SK-N-MC (cell line): ENCODE data around the gene HERC4.

Experiments used
- EZH2 ChIP-seq: fragments of 200-600 bp; sonication (generic); IDR thresholded peaks from one replicate; pipeline ENCODE4 v1.6.1; 2017; ENCODE audit warnings: antibody characterized with exemption
- FOXP2 ChIP-seq: optimal IDR thresholded peaks from 2 replicates; pipeline ENCODE3; 2011; ENCODE audit warnings: mild to moderate bottlenecking, moderate library complexity; ENCODE audit not compliant: insufficient read depth; ENCODE audit errors: extremely low read length, control extremely low read depth
- POLR2AphosphoS5 ChIP-seq: IDR thresholded peaks from 2 replicates; pipeline ENCODE4 v1.6.1; 2012; ENCODE audit warnings: mild to moderate bottlenecking, low read depth, low read length, borderline replicate concordance

- TF ChIP-seq EZH2 = no peak
- TF ChIP-seq POLR2AphosphoS5 = no peak
- TF ChIP-seq FOXP2 = no peak
These were observed 141.9 kb downstream of the HERC4 start for GRCh38 chr10:67933199-67933598.
